Ureter (tissue), 1 donor: ENCODE measurements around the gene HMX1. TPM values are rescaled to one million over a fixed set of nuclear protein-coding genes. Genes with fewer than 3 reads are reported as not detected.

Source experiments
- DNase-seq: peaks from one replicate; pipeline ENCODE4 v3.0.0-alpha.2; 2020; ENCODE audit warnings: low spot score
- total RNA-seq: library from RNA; stranded (reverse); gene quantifications from one replicate; pipeline ENCODE4 v1.2.4, GENCODE V29; 2023
- donor health status: DM: yes; HTN: yes; CAD: no.

Gene HMX1
- total RNA-seq, 1 donor from 2014 or later = not detected

DNA sequence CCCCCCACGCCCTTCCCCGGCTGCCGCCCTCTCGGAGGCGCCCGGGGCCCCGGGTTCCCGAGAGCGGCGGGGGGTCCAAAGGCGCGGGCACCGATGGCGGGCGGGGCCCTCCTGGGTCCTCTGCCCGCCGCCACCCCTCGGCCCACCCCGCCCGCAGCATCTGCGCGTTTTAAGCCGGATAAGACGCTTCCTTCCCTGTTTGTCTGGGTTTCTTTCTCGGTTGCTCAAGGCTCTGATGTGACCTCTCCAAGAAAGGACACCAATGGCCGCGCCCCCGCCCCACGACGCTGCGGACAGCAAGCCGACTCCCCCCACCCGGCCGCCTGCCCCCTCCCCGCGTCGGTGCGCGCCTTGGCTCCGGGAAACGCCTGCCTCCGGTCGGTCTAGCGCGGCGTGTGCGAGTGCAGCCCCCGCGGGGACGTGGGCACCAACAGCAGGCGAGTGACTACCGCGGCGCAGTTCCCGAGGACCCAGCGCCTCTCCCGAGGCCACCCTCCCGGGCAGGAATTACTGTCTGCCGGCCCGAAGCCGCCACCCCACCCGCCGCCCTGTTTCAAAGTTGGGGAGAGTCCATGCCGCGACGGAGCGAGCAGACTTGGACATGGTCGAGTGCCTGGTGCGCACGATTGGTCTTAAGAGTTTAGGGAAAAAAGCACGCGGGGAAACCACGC, 21.1 kb upstream of the HMX1 start:
- DNase-seq = no peak

DNA sequence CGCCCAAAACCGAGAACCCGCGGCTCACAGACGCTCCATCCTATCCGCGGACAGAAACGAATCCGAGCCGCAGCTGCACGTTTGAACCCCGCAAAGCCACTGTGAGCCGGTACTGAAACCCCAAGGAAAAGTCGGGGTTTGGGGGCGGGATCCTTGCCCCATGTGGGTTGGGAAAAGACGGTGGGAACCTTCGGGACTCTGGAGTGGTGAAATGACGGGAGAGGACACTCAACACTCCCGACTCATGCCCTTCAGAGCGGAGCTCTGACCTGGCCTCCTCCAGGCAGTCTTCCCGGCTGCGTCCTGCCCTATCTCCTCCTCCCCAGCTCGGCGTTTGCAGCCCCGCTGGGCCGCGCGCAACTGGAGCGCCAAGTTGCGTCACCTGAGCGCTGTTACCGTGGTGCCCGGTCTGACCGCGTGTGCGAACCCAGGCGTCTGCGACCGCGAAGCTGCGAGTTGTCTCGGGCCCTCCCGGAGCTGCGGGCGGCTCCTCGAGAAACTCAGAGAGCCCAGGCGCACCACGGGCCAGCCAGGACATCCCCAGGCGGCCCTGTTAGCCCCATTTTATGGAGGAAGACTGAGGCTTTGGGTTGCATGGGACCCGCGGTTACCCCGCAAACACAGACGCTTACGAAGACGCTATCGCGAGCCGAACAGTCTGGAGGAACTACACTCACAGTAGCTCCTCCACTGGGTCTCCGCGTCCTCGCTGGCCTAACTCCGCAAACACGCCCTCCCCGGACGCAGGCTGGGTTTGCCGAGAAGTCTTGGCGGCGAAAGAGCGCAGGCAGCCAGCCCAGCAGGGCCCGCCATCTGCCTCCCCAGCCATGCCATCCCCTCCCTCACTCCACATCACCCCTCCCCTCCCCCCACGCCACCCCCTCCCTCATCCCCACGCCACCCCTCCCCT, 20.3 kb upstream of the HMX1 start:
- no peak for DNase-seq

DNA sequence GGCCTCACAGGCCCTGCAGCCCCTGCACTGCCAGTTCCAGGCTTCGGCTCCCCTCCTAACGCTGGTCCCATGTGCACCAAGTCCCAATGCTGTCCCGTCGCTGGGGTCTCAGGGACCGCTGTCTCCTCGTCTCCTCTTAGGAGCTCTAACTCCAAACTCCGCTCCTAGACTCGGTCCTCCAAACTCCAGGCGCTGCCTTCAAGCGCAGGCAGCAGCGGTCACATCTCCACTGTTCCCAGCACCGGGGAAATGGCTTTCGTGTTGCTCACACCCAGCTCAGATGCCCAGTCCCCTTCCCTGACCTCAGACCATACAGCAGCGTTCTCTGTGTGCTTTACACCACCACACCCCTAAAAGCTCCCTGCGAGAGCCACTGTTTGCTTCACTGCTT, 19.6 kb upstream of the HMX1 start:
- no peak for DNase-seq

DNA sequence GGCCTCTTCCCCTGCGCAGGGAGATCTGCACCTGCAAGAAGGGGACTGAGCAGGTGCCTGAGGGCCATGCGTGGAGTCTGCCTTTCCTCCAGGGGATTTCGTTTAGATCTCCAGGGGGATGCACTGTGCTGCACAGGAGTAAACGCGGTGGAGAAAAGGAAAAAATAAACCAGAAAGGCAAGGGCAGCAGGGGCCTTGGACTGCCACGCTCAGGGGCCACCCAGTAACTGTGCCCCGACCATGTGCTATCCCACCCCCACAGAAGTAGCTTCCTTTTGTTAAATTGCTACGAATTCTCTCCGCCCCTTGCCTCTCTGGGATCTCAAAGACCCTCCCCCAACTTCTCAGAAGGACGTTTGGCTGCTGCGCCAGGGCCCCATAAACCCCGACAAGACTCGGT, 17.2 kb upstream of the HMX1 start:
- no peak for DNase-seq

DNA sequence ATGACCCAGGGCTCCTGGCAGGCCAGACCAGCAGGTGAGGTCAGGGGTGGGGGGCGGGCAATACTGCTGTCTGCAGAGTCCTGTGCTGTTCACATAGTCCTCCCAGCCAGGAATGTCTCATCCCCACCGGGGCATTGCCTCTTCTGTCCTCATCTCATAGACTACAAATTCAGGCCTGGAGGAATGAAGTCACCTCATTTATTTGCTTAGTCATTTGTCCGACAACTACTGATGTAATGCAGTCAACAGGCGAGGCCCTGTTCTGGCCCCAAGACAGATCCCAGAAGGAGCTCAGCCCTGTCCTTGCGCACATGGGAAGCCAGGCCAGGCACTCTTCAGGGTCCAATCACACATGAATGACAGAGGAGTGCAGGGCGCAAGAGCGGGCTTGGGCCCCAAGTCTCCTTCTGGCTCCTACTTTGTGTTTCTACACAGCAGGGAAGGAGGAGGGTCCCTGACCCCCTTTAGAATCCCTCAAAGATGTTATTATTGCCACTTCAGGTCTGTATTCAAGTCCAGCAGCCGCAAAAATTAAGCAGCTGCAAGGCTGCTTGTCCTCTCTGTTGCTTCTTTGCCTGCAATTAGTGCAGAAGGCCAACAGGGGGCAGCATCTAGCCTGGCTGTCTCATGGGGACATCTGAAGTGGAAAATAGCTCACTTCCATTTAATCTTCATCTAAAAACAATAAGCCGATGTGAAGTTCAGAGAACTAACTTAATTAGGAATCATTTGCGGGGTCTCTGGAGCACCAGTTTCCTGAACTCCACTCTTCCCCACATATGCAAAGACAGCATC, 15.2 kb upstream of the HMX1 start:
- DNase-seq = no peak

DNA sequence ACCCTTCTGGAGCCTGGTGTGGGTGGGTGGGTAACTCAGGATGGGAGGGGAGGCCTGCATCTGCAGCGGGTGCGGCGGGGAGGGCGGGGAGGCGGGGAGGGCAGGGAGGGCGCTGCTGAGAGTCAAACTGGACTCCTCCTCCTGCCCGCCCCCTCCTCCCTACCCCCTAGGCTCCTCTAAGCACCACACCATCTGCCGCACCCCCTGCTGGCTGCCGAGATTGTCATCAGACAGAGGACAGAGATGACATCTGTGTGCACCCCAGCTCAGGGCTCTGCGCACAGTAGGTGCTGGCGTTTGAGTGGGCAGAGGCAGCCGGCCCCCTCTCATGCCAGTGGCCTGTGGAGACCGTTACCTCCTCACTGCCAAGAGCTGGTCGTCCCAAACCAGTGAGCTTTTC, 10.6 kb upstream of the HMX1 start:
- DNase-seq = no peak

DNA sequence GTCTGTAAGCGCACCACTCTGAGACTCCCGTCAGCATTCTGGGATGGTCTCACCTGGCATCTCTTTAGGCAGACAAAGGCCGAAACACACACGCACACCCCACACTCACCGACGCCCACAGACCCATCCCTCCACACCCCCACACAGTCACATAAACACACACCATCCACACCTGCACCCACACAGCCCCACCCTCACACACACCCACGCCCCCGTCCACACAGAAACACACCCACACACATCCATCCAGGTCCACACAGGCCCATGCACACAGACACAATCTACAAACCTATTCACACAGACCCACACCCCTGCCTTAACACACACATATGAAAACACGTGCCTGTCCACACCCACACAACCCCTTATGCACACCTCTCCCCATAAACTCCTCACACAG, 9.2 kb upstream of the HMX1 start:
- no peak for DNase-seq

DNA sequence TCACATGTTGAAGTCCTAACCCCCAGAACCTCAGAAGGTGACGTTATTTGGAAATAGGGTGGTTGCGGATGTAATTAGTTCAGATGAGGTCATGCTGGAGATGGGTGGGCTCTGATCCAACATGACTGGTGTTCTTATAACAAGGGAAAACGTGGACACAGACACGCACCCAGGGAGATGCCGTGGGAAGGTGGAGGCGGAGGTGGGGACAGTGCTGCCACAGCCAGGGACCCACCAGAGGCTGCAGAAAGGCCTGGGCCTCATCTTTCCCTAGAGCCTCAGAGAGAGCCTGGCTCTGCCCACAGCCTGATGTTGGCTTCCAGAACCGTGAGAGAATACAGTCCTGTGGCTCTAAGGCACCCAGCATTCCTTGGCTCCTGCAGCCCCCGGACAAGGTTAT, 7.9 kb upstream of the HMX1 start:
- DNase-seq = no peak

DNA sequence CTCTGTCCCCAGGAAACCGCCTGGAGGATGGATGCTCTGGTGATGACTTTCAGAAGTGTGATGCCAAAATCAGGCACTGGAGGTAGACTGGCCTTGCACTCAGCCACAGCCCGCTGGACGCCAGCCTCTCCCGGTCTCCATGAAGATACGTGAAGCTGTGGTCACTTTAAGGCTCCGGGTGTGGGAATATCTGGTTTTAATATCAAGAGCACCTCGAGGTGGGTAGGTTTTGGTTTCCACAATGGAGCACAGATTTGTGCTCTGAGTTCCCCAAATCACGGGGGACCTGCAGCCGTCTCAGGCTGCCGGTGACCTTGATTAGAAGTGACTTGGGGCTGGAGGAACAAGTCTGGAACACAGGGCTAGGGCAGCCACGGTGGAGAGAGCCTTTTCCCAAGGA, 6.8 kb upstream of the HMX1 start:
- no peak for DNase-seq

DNA sequence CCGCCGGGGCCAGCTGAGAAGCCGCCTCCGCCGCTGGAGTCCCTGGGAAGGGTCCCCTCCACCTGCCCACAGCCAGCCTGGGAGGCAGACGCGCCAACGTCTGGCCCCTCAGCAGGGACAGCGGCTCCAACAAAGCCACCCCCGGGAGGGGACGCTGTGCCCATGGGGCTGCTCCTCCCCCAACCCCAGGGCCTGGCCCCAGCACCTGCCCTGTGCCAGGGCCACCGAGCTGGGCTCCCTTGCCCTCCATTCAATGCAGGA, 6.1 kb upstream of the HMX1 start:
- no peak for DNase-seq

DNA sequence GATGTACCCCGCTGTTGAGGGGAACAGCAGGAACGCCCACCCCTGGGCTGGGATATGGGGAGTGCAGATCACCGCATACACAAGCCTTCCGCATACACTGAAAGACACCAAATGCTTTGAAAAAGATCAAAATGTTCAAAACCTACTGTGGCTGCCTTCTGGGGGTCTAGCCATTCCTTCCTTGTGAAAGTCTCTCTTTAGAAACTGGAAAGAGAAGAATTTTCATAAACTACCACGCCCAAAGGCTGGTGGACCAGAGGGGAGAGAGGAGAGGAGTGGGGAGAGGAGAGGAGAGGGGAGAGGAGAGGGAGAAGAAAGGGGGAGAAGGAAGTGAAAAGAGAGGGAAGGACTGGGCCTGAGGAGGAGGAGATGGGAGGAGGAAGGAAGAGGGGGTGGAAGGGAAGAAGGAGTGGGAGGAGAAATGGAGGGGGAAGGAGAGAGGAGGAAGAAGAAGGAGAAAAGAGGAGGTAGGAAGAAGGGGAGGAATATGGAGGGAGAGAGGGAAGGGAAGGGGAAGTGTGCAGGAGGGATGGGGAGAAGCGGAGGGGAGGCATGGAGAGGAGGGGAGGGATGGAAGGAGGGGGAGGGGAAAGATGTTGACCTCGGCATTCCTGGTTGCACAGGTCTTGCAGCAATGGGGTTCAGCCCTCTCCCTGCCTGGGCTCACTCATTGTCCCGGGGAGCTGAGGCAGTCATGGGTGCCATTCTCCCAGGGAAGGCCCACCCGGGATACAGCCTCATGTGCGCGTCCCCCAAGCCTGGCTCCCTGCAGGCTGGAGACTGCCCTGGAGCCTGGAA, 5.5 kb upstream of the HMX1 start:
- DNase-seq = no peak

DNA sequence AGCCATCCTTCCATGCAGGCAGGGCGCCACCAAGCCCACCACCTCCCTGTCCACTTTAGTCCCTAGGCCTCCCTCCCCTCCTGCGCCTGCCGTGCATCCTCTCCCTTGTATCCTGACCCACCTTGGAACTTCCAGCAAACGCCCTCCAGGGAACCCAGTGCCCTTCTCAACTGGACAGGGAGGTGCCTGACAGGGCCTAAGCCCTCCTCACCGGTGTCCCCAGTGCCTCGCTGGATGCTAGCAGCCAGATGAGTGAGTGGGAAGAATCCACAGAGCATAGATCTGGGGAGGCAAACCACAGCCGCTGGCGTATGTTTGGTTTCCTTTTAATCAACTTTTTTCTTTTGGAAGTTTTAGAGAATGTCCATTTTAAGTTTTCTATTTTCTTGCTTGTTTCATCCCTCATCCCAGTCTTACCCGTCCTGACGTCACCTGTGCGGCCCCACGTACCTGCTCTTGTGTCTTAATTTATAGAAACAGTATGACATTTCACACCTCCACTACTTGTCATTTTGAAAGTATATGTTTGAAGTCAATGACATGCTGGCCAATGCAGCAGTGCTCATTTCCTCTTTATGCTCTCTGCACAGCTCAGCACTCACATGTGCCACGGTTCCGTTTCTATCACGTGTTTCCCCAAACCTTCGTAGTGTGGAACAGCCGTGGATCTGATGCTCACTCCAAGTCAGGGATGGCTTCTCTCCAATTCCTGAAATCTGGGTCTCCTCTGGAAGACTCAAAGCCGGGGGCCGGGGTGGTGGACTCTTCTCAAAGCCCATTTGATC, 3.4 kb upstream of the HMX1 start:
- no peak for DNase-seq

DNA sequence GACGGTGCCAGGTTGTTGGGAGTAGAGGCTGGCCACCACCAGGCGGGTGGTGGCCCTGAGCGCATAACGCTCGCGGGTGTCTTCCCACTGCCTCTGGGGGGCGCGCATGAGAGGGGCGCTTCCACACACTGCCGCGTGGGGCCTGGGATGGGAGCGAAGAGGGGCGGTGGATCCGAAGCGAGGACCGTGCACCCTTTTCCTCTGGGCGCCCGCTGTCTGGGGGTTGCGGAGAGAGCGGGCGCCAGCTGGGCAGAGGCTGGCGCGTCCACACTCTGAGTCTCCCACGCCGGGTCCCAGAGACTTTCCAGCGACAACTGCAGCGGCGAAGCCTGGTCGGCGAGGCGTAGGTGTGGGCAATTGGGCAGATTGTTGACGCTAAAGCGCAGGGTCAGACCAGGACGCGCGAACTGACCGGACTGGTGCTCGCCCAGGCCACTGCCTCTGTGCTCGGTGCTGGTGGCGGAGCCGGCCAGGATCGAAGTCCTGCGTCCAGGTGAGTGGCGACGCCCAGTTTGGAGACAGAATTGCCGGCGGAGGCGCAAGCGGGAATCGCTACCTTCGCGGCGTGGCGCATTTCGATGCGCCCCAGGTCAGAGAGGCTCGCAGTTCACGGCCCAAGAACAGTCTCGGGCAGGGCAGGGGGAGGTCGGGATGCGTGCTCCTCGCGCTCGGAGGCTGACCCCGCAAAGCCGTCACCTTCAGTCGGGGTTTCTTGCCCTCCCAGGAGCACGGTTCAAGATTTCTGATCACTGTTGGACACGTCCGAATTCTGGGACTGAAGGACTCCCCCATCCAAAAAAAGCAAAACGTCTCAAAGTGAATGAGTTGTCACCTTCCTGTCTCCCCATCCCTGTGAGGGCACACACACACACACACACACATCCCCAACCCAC, 2.6 kb upstream of the HMX1 start:
- DNase-seq = no peak

DNA sequence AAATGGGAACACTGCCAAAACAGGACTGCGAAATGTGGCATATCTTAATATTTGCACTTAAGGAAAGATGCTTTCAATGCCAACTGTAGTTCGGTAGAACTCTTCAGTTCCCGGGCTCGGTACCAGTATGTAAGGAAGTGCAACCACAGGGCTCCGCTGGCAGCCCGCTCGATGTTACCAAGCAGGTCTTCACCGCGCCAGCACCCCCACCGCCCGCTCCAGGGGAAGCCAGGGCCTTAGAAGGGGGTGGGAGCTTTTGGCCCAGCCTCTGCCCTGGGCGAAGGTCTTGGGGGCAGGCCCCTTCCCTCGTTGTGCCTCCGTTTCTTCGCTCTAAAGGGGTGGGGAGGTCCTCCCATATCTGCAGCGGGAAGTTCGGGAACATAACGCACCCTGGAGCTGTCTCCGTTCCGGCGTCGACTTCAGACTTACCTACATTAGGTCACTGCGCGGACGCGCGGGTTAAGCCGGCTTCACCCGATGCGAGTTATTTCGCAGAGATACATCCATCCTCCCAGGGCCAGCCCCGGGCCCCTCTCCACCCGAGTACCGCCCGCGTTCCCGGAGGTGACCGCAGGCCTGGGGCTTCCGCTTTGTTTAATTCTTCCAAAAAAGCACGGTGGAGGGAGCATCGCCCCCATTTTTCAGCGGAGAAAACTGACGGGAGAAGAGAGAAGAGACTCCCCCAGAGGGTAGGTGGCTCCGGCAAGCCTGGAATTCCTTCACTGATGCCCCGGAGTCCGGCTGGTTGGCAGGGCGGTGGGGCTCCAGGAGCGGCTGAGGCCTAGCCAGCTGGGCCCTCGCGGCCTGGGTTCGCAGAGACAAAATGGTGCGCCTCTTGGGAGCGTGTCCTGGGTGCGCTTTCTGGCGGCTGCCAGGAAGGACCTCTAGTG, 1.0 kb upstream of the HMX1 start:
- DNase-seq = no peak

DNA sequence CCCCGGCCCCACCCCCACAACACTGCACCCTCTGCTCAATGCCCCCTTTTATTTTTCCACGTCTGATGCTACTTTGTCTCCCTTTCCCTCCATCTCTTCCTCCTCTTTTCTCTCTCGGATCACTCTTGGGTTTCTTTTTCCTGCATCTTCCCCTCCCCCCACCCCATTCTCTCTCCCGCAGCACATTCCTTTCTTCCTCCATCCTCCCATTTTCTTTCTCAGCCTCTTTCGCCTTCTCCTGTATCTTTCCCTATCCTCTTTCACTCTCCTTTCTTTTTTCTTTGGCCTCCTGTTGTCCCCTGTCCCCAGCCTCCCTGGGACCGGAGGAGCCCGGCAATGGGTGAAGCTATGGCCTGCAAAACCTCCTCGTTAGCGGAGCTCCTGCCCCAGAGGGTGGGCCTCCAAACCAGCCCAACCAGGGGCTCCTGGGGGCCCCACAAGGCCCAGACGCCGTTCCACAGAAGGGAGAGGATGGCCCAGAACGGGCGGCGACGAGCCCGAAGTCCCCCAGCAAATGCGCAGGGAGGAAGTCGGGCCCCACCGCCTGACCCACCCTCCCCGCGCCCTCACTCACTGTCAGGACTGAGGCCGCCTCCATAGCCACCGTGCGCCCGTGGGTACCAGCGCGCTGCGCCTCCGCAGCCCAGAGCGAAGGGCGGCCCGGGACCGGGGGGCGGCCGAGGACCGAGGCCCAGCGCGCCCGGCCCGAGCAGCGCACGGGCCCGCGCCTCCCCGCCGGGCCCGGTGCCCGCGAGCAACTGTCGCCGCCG, 807 bp downstream of the HMX1 start:
- DNase-seq = no peak

DNA sequence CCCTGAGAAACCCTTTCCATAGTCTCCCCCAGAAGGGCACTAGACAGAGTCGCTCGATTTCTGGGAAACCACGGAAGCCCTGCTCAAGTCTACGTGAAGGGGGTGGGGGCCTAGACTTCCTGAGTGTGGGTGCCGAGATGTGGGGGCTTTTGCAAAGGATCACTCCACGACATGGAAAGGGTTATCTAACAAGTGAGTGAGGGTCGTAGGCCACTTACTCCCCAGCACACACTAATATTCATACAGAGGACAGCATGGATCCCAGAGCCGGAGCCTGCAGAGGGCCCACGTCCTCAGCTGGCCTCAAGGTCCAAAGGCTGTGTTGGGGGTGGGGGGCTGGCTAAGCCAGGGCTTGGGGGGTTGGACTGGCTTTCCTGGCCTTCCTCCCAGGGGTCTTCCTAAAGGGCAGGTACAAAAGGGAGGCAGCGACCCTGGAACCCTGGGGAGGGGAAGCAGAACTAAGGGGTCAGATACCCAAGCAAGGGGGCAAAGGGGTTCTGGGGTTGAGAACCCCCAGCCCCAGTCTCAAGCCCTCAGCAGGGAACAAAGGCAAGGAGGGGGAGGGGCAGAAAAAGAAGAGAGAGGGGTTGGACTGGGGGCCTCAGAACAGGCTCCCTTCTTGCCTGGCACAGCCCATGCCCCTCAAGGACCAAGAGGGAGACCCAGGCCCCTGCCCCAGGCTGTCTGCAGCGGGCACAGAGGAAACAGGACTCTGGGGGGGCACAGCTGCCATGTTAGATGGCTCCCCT, 1.6 kb downstream of the HMX1 start:
- no peak for DNase-seq

DNA sequence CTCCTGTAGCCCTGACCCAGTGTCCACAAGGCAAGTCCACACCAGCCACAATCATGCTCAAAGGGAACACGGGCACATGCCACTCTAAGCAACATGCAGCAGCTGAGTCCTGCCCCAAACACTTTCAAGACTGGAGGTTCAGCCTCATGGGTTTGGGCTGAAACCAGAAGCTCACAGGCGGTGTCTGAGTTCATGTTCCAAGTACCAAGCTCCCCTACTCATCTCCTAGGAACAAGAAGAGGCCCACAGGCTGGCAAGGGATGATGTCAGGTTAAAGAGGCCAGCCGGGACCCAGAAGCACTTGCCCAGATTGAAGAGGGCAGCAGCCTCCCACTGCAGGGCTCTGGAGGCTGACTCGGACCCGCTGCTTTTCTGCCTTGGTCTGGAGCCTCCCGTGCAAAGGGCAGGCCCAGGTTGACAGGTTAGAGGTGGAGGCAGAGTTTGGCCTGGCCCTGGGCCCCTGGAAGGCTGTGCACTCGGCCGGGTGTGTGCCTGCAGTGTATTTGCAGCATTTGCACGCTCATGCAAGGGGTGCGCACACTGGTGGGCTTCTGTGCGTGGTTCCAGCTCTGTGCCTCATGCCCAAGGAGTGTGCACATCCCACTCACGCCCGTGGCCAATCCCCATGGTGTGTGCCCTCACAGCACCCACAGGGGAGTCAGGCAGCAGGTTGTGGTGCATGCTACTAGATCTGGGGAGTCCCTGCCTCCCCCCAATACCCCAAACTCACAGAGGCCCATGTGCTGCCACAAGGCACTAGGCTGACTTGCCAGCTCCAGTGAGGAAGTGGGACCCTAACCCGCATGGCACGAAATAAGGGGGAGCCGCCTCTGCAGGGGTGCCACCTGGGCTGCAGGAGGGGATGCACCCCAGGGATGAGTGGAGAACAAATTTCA, 2.4 kb downstream of the HMX1 start:
- no peak for DNase-seq
